22Rv1 (cell line): ENCODE measurements around the gene PAPOLB.

Experiments
- CTCF ChIP-seq: fragments of 450-650 bp; IDR thresholded peaks from 2 replicates; pipeline ENCODE4 v1.5.1; 2017; ENCODE audit warnings: mild to moderate bottlenecking
- ZFX ChIP-seq: fragments of 450-650 bp; IDR thresholded peaks from 2 replicates; pipeline ENCODE4 v1.6.1; 2017; ENCODE audit warnings: antibody characterized with exemption, borderline replicate concordance

GRCh38 chr7:4904346-4904745 is 42.5 kb upstream of the PAPOLB start:
- TF ChIP-seq CTCF (no peak), ZFX (no peak)
